SH-SY5Y (cell line): Measurements from ENCODE around the gene MBOAT7.

ENCODE experiments used
- GATA2 ChIP-seq: IDR thresholded peaks from 2 replicates; pipeline ENCODE4 v1.6.1; 2011; ENCODE audit warnings: mild to moderate bottlenecking, low read depth, low read length
- GATA3 ChIP-seq: IDR thresholded peaks from 2 replicates; pipeline ENCODE4 v1.6.1; 2011; ENCODE audit warnings: low read depth, mild to moderate bottlenecking, low read length, moderate library complexity

Gene MBOAT7

DNA sequence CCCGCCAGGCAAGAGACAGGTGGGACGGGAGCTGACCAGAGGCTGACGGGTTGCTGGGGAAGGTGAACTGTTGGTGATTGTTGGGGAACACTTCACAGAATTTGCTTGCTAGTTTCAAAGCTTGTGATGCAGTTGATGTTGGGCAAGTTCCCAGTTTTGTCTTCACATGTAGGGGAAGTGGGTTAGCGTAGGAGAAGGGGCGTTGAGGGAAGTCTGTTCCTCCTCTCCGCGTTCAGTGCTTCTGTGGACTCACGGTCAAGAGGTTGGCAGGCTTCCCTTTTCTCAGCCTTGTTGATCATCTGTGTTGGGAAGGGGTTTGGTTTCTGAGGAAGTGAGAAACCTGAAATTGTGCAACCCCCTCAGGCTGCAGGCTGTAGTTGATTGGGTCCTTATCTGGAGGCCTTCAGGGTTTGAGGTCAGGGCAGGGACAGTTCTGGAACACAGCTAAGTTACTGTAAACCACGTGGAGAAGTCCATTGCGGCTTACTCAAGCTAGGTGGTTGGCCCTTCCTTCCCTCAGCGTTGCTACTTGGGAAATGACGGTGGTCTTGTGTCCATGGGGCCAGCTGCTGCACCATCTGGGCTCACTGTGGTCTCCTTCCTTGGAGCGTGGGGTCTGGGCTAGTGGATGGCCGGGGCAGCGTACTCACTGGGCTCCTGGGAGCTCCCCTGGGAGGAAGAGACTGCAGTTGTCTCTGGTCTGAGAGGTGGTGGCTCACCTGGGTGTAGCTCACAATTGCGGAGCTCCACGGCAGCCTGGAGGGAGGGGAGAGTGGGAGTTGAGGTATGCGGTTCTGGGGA is 18.8 kb upstream of the MBOAT7 start:
- no peak for TF ChIP-seq GATA2
- TF ChIP-seq GATA3, result no peak

DNA sequence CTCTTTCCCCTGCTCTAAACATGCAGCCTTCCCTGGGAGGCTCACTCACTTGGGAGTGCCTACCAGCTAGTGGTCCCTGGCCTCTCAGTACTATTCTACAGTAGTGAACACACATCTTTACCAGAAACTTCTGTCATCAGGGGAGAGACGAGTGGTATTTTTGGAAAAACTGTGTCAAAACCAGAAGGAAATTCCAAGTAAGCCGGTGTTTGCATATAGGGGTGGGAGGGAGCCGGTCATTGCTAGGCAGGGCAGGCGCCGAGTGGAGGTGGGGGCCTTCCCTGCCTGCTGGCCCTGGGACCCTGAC is 18.2 kb upstream of the MBOAT7 start:
- TF ChIP-seq GATA2 (no peak), GATA3 (no peak)

DNA sequence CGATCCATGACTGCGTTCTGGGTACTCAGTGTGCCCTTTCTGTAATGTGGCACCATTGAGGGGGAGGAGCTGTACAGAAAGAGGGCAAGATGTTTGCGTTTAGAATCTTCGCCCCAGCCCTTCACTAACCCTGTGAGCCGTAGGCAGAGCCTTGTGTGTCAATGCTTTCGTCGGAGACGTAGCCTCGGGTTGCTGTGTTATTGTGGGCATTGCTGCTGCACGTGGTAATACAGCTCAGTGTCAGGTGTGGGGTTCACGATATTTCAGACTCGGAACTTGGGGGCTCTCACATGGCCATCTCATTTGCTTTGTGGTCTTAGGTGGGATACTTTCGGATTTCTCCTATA is 17.4 kb upstream of the MBOAT7 start:
- no peak for TF ChIP-seq GATA2
- no peak for TF ChIP-seq GATA3

DNA sequence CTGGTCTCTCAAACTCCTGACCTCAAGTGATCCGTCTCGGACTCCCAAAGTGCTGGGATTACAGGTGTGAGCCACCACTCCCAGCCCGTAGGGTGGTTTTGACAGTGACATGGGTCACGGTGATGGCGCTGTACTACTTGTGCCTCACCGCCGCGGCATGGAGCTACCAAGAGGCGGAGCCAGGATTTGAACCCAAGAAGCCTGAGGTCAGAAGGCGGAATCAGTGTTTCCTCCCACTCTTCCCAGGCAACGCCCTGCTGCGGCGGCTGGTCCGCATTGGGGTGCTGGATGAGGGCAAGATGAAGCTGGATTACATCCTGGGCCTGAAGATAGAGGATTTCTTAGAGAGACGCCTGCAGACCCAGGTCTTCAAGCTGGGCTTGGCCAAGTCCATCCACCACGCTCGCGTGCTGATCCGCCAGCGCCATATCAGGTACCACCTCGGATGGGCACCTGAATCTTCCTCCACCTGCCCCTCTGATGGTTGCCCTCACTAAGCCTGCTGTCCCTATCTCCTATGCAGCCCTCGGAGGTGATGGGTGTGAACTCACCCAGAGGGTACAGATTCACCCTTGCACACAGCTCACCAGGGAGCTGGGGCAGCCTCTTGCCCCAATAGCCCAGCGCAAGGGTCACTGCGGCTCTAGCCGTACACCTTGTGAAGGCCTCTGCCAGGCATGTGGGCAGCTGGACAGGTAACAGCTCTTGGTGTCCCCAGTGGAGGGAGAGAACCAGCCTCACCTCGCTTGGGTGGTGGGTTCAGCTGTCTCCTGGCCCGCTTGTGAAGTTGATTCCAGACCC is 16.9 kb upstream of the MBOAT7 start:
- TF ChIP-seq GATA2 (no peak), GATA3 (no peak)

DNA sequence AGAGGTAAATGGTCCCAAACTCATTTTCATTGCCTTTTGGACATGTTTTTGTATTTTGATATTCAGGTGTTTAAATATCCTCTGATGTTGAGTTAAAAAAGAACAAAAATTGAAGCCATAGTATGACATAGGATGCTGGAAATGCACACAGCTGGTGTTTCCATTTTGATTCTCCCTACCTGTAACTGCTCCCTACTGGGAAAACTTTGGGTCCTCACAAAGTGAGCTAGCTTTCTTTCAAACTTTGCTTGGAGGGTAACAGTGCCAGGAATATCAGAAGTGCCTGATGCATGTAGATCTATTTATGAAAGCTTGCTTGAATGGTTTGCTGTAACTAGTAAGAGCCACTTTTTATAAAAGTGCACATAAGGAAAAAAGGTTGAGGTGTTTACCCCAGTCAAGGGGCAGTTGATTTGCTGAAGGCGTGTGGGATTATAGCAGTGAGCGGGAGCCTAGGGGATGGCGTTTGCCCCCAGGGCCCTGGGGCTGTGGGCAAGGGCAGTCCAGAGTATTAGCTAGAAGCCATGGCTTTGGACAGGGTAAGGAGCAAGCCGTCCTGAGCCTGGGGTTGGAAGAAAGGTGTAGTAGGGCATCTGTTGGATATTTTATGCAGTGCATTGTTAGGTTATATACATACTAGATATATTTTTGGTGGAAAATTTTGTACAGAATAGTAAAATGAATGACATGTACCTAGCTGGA is 15.5 kb upstream of the MBOAT7 start:
- TF ChIP-seq GATA2, result no peak
- no peak for TF ChIP-seq GATA3

DNA sequence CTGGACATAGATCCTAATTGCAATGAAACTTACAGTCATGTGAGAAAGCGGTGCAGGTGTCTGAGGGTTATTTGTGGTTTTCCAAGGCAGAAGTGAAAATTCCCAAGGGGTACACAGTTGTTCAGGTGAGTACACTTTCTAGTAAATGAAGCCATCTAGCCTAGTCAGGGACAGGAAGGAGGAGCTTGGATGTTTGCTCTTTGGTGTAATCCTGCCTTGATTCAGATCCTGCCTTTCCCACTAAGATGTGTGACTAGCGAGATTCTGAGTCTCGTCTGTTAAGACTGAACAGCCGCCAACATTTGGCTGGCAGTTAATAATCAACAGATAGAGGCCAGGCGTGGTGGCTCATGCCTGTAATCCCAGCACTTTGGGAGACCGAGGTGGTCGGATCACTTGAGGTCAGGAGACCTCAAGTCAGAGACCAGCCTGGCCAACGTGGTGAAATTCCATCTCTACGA is 13.8 kb upstream of the MBOAT7 start:
- TF ChIP-seq GATA3 (no peak), GATA2 (no peak)

DNA sequence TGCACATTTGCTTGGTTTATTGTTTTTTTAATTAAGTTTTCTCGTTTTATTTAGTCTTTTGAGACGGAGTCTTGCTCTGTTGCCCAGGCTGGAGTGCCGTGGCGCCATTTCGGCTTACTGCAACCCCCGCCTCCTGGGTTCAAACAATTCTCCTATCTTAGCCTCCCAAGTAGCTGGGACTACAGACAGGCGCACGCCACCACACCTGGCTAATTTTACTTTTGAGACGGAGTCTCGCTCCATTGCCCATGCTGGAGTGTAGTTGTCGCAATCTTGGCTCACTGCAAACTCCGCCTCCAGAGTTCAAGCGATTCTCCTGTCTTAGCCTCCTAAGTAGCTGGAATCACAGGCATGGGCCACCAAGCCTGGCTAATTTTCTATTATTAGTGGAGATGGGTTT is 12.6 kb upstream of the MBOAT7 start:
- TF ChIP-seq GATA2, result no peak
- no peak for TF ChIP-seq GATA3

DNA sequence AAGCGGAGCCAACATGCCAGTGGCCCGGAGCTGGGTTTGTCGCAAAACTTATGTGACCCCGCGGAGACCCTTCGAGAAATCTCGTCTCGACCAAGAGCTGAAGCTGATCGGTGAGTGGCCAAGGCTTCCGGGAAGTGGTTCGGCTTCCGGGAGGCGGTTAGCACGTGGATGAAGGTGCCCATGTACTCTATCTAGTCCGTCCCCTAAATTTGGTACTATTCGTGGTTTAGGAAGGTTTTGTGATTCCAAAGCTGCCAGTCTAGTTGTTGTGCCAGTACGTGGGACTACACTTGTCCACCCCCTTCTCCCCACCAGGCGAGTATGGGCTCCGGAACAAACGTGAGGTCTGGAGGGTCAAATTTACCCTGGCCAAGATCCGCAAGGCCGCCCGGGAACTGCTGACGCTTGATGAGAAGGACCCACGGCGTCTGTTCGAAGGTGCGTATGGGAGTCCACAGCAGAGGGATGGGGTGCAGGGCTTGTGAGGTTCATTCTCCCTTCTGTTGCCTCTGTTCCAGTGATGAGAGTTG is 11.9 kb upstream of the MBOAT7 start:
- no peak for TF ChIP-seq GATA3
- no peak for TF ChIP-seq GATA2

DNA sequence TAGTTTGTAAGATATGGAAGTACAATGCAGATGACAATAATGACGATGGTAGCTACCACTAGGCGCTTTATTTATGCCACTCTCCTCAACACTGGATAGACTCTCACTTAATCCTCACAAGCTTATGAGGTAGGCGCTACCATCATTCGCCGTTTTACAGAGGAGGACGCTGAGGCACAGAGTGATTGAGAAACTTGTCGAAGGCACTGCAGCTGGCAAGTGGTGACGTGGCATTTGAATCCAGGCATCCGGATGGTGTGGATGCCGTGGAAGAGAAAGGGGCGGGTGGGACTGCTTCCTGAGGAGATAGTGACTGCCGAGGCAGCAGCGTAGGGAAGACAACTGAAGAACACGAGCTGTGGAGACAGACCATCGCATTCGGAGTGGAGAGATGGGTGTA is 10.0 kb upstream of the MBOAT7 start:
- TF ChIP-seq GATA2 (no peak), GATA3 (no peak)

DNA sequence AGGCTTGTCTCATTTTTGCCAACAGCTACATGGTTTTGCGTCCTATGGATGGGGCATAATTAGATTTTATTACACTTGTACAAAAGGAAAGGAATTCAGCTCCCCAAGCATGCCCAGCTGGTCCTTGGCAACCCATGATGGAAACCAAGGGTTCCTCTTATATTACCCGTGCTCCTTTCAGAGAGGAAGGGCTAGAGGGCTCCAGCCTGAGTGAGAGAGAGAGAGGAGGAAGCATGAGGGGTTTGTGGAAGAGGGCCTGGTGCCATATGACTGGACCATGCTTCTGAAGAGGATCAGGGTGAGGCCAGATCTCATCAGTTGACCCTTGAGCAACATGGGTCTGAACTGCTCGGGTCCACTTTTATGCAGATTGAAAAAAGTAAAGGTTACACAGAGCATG is 7.7 kb upstream of the MBOAT7 start:
- TF ChIP-seq GATA3 (no peak), GATA2 (no peak)

DNA sequence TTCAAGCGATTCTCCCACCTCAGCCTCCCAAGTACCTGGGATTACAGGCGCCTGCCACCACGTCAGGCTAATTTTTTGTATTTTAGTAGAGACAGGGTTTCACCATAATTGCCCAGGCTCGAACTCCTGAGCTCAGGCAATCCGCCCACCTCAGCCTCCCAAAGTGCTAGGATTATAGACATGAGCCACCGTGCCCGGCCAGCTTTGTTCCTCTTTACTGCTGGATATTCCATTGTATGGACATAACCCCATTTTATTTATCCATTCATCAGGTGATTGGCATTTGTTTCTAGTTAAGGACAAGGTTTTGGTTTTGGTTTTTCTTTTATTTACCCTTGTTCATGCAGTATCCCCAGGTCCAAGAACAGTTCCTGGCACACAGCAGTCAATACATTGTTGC is 7.2 kb upstream of the MBOAT7 start:
- TF ChIP-seq GATA3, result no peak
- TF ChIP-seq GATA2, result no peak

DNA sequence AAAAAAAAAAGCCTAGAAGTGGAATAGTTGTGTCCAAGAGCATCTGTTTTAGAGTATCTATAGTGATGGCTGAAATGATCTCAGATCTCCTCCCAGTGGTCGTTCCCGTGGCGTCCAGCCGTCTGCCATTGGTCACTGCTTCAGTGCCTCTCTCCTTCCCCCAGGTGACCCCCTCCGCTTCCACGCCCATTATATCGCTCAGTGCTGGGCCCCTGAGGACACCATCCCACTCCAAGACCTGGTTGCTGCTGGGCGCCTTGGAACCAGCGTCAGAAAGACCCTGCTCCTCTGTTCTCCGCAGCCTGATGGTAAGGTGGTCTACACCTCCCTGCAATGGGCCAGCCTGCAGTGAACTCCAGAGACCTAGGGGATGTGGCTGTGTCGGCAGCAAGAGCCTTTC is 3.6 kb upstream of the MBOAT7 start:
- TF ChIP-seq GATA3, result no peak
- no peak for TF ChIP-seq GATA2

DNA sequence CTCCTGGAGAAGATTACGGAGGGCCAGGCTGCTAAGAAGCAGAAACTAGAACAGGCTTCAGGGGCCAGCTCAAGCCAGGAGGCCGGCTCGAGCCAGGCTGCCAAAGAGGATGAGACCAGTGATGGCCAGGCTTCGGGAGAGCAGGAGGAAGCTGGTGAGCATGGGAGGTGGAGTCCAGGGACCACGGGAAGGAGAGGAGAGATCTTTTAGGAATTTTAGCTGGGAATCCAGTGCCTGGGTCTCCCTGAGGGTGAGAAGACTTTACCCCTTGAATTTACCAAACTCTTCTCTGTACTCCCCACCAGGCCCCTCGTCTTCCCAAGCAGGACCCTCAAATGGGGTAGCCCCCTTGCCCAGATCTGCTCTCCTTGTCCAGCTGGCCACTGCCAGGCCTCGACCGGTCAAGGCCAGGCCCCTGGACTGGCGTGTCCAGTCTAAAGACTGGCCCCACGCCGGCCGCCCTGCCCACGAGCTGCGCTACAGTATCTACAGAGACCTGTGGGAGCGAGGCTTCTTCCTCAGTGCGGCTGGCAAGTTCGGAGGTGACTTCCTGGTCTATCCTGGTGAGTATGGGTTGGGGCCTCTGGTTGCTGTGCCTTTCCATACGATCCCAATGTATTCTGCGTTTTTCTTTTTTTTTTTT is 2.6 kb upstream of the MBOAT7 start:
- TF ChIP-seq GATA3 (no peak), GATA2 (no peak)
